IMR-90 (cell line): ENCODE measurements around the gene TTLL11. TPM values are rescaled to one million over a fixed set of nuclear protein-coding genes. Genes with fewer than 3 reads are reported as not detected.
A peak's percentile ranks its signal among the peaks of the same experiment; 100 is the strongest.

ENCODE experiments used
- ATAC-seq: fragments of 200-7000 bp; cut with Tn5 transposase; 2 replicates; pipeline ENCODE4 v1.9.1; 2020; ENCODE audit warnings: low read depth, mild to moderate bottlenecking, moderate library complexity
- BruUV-seq: library from RNA; stranded (reverse); fragments of 400-500 nt; replicated peaks from 2 replicates; lab custom pipeline; 2021; lab: Mats Ljungman, UMichigan
- CTCF ChIA-PET: fragments of 300-600 bp; formaldehyde crosslinking; extraction: SDS; loops from one replicate; lab custom pipeline; 2021; ENCODE audit warnings: antibody characterized with exemption; lab: Yijun Ruan, JAX
- POLR2A ChIA-PET: fragments of 300-600 bp; sonication (Branson Sonifier 250); formaldehyde crosslinking; loops from one replicate; lab custom pipeline; 2022; ENCODE audit warnings: antibody characterized with exemption; ENCODE audit not compliant: unreplicated experiment; lab: Charles Lee
- DNase-seq: peaks from one replicate; pipeline ENCODE4 v3.0.0; 2013
- H2AFZ ChIP-seq: replicated peaks from 2 replicates; pipeline ENCODE3; 2013; ENCODE audit warnings: low read length, mild to moderate bottlenecking; ENCODE audit not compliant: poor library complexity
- H2AK5ac ChIP-seq: 2 replicates; pipeline ENCODE4 v1.6.1; 2013; ENCODE audit warnings: low read depth, low read length, inconsistent platforms
- H2AK9ac ChIP-seq: replicated peaks from 2 replicates; pipeline ENCODE3; 2013; ENCODE audit warnings: mild to moderate bottlenecking, low read depth, low read length, moderate library complexity; ENCODE audit not compliant: poor library complexity
- H2BK120ac ChIP-seq: 2 replicates; pipeline ENCODE4 v1.6.1; 2013; ENCODE audit warnings: low read depth, low read length, inconsistent platforms
- H2BK15ac ChIP-seq: 3 replicates; pipeline ENCODE4 v1.6.1; 2013; ENCODE audit warnings: low read depth, low read length, inconsistent platforms
- H2BK20ac ChIP-seq: 2 replicates; pipeline ENCODE4 v1.6.1; 2013; ENCODE audit warnings: low read depth, mild to moderate bottlenecking, inconsistent platforms, low read length, moderate library complexity
- H2BK5ac ChIP-seq: 2 replicates; pipeline ENCODE4 v1.6.1; 2013; ENCODE audit warnings: mild to moderate bottlenecking, low read depth, low read length, inconsistent platforms; ENCODE audit not compliant: poor library complexity, severe bottlenecking
- H3K14ac ChIP-seq: replicated peaks from 2 replicates; pipeline ENCODE4 v1.6.1; 2013; ENCODE audit warnings: low read depth, low read length, inconsistent platforms
- H3K18ac ChIP-seq: 2 replicates; pipeline ENCODE4 v1.6.1; 2013; ENCODE audit warnings: low read depth, low read length, control low read depth
- H3K23ac ChIP-seq: 2 replicates; pipeline ENCODE4 v1.6.1; 2013; ENCODE audit warnings: low read depth, low read length, inconsistent platforms
- H3K27ac ChIP-seq: 2 replicates; pipeline ENCODE4 v1.5.1; 2013; ENCODE audit warnings: mild to moderate bottlenecking, control low read depth, low read length; ENCODE audit not compliant: insufficient read depth
- H3K27me3 ChIP-seq: 2 replicates; pipeline ENCODE4 v1.6.1; 2013; ENCODE audit warnings: low read length; ENCODE audit not compliant: control insufficient read depth, insufficient read depth
- H3K36me3 ChIP-seq: 2 replicates; pipeline ENCODE4 v1.6.1; 2013; ENCODE audit warnings: low read length, mixed read lengths; ENCODE audit not compliant: control insufficient read depth, insufficient read depth
- H3K4ac ChIP-seq: 2 replicates; pipeline ENCODE4 v1.6.1; 2013; ENCODE audit warnings: low read depth, low read length, inconsistent platforms
- H3K4me1 ChIP-seq: 2 replicates; pipeline ENCODE4 v1.6.1; 2013; ENCODE audit warnings: low read length, mixed read lengths; ENCODE audit not compliant: control insufficient read depth, insufficient read depth
- H3K4me2 ChIP-seq: 2 replicates; pipeline ENCODE4 v1.6.1; 2013; ENCODE audit warnings: low read depth, mild to moderate bottlenecking, control low read depth, low read length, moderate library complexity
- H3K4me3 ChIP-seq: 2 replicates; pipeline ENCODE4 v1.5.1; 2013; ENCODE audit warnings: low read depth, mild to moderate bottlenecking, control low read depth, low read length, moderate library complexity; ENCODE audit not compliant: insufficient read depth
- H3K56ac ChIP-seq: 2 replicates; pipeline ENCODE4 v1.6.1; 2013; ENCODE audit warnings: low read length, inconsistent platforms; ENCODE audit not compliant: insufficient read depth; ENCODE audit errors: extremely low read depth
- H3K79me1 ChIP-seq, 2 experiments: 2 replicates each; pipeline ENCODE4 v1.6.1; 2013; ENCODE audit warnings: low read length in 2 of 2, inconsistent platforms in 1 of 2, low read depth in 1 of 2
- H3K9ac ChIP-seq: 2 replicates; pipeline ENCODE4 v1.6.1; 2013; ENCODE audit warnings: low read depth, low read length, control low read depth
- H3K9me1 ChIP-seq: 2 replicates; pipeline ENCODE4 v1.6.1; 2013; ENCODE audit warnings: low read length, inconsistent platforms; ENCODE audit not compliant: insufficient read depth
- H3K9me3 ChIP-seq: 2 replicates; pipeline ENCODE4 v1.6.1; 2013; ENCODE audit warnings: low read length; ENCODE audit not compliant: control insufficient read depth, insufficient read depth
- H4K20me1 ChIP-seq: 2 replicates; pipeline ENCODE4 v1.6.1; 2013; ENCODE audit warnings: low read length, inconsistent platforms; ENCODE audit not compliant: insufficient read depth
- H4K5ac ChIP-seq: 2 replicates; pipeline ENCODE4 v1.6.1; 2013; ENCODE audit warnings: mild to moderate bottlenecking, low read depth, low read length, control low read depth
- H4K8ac ChIP-seq, 2 experiments: 2 replicates each; pipeline ENCODE4 v1.6.1; 2013; ENCODE audit warnings: low read depth in 2 of 2, low read length in 2 of 2, control low read depth in 1 of 2, inconsistent platforms in 1 of 2
- H4K91ac ChIP-seq: 2 replicates; pipeline ENCODE4 v1.6.1; 2013; ENCODE audit warnings: low read depth, low read length, inconsistent platforms; ENCODE audit not compliant: insufficient read depth
- ELK1 ChIP-seq: fragments of 150-350 bp; IDR thresholded peaks from 2 replicates; pipeline ENCODE4 v1.6.1; 2016; ENCODE audit warnings: low read depth, mild to moderate bottlenecking, low read length, moderate library complexity, borderline replicate concordance
- MAZ ChIP-seq: IDR thresholded peaks from 2 replicates; pipeline ENCODE4 v1.6.1; 2012; ENCODE audit warnings: low read depth, mild to moderate bottlenecking, low read length, improper control_type of control experiment, moderate library complexity, borderline replicate concordance
- WGBS, 2 experiments: methylation state at CpG; one replicate each; pipeline versions ENCODE4 v1.1.5 to v1.1.7; 2013; ENCODE audit warnings: missing lambda C conversion rate in 2 of 2; ENCODE audit not compliant: insufficient read length in 1 of 2; ENCODE audit errors: extremely low coverage in 2 of 2; 5-methylcytosine and 5-hydroxymethylcytosine counted together
- dilution Hi-C: fragments of 300-500 bp; cut with HindIII; formaldehyde crosslinking; loops from one replicate; pipeline ENCODE4 v1.14.3; 2018; ENCODE audit warnings: low sequenced_read_pairs; ENCODE audit not compliant: unreplicated experiment
- in situ Hi-C: fragments of 300-500 bp; cut with MboI; formaldehyde crosslinking; loops from 3 replicates; pipeline ENCODE4 v1.14.3; 2019; ENCODE audit warnings: low sequenced_read_pairs, inconsistent platforms, mixed read lengths
- intact Hi-C: fragments of 100-400 bp; cut with micrococcal nuclease; formaldehyde crosslinking; loops from 2 replicates; pipeline ENCODE4 v1.10.0; 2022
- polyA plus RNA-seq, 3 experiments: library from polyadenylated mRNA; depleted of rRNA; stranded (reverse); fragments of >200 nt; gene quantifications; 2 replicates each; pipeline ENCODE4 v1.2.3, GENCODE V29; 2012; ENCODE audit warnings: low replicate concordance in 1 of 3
- total RNA-seq: library from RNA; depleted of rRNA; stranded (reverse); fragments of >200 nt; gene quantifications from 2 replicates; pipeline ENCODE4 v1.2.3, GENCODE V29; 2012

The TTLL11 gene
- total and polyA plus RNA-seq, 2 of the 4 experiments (the other 2 are of a cell fraction) = 2.0 to 4.6 TPM

GRCh38 chr9:122126331-122127261 lies 33.5 kb upstream of the TTLL11 start:
- H3K56ac ChIP-seq = 0 out of 2 replicates have a peak overlapping the region, but pooled peaks have one; percentile 49
- H2BK15ac ChIP-seq = peak overlapping the region; percentile 51; the same call in 2 of the 3 replicates
- TF ChIP-seq MAZ (0 out of 2 replicates have a peak, but pooled peaks have one; percentile 9), ELK1 (no peak)
- peak overlapping the region; percentile 49 for H3K9ac ChIP-seq
- peak overlapping the region; percentile 47 for H3K4me2 ChIP-seq
- WGBS, 2 experiments = 22% methylated on average over 16 of the region's 64 CpGs; no CpG with 5 or more reads in 1 of the 2 experiments
- H2AK9ac ChIP-seq = peak overlapping the region; percentile 74
- peak overlapping the region; percentile 45 for H4K5ac ChIP-seq
- ChIA-PET POLR2A (interaction anchor here (0.5 to 1.1 kb wide), 3 partner anchors 20 to 262 kb away, joined by 4 to 6 read pairs (median 5); no protein-coding TSS in a partner anchor), CTCF (interaction anchor here (1.1 to 3.7 kb wide), 6 partner anchors 19 to 327 kb away, joined by 3 to 43 read pairs (median 9); no protein-coding TSS in a partner anchor)
- H4K8ac ChIP-seq = peak overlapping the region; percentile 77 to 95
- in situ Hi-C loops = no loop called here
- no TSS peak for BruUV-seq
- H2BK5ac ChIP-seq = peak overlapping the region; percentile 39
- 0 out of 2 replicates have a peak overlapping the region, but pooled peaks have one; percentile 74 for H3K23ac ChIP-seq
- peaks cover 1% of the 10 kb centered on the region; the same call in 1 of the 2 replicates for H3K27me3 ChIP-seq
- H3K27ac ChIP-seq = peak overlapping the region; percentile 41
- no peaks in the 10 kb centered on the region for H3K9me3 ChIP-seq
- peak; percentile 51 for DNase-seq
- peaks cover 13% of the 10 kb centered on the region for H3K4me1 ChIP-seq
- intact Hi-C loops = no loop called here
- peaks cover 7% of the 10 kb centered on the region for H3K9me1 ChIP-seq
- no peaks in the 10 kb centered on the region for H3K79me1 ChIP-seq
- H2BK120ac ChIP-seq = peak overlapping the region; percentile 93
- H2BK20ac ChIP-seq = peak overlapping the region; percentile 81
- peak overlapping the region; percentile 90 for H2AK5ac ChIP-seq
- peak overlapping the region; percentile 87 for H2AFZ ChIP-seq
- dilution Hi-C loops = no loop called here
- peak overlapping the region; percentile 82 for H4K91ac ChIP-seq
- H3K14ac ChIP-seq = peak overlapping the region; percentile 92; the same call in 1 of the 2 replicates
- H4K20me1 ChIP-seq = no peaks in the 10 kb centered on the region
- no peak overlapping the region for H3K4me3 ChIP-seq
- ATAC-seq = peak; percentile 72
- no peaks in the 10 kb centered on the region for H3K36me3 ChIP-seq
- peak overlapping the region; percentile 86 for H3K4ac ChIP-seq
- H3K18ac ChIP-seq = peak overlapping the region; percentile 82
